WTC11 (cell line): ENCODE measurements around the gene LOXL1.

Source experiments
- MAX ChIP-seq: sonication (generic); formaldehyde crosslinking; IDR thresholded peaks from 2 replicates; pipeline ENCODE4 v1.8.0; 2022; ENCODE audit warnings: mild to moderate bottlenecking, missing genetic modification reagents
- USF1 ChIP-seq: sonication (generic); formaldehyde crosslinking; IDR thresholded peaks from 2 replicates; pipeline ENCODE4 v1.8.0; 2022; ENCODE audit warnings: mild to moderate bottlenecking, missing genetic modification reagents
- USF2 ChIP-seq: sonication (generic); formaldehyde crosslinking; IDR thresholded peaks from 2 replicates; pipeline ENCODE4 v1.8.1; 2023; ENCODE audit warnings: mild to moderate bottlenecking, missing genetic modification reagents, moderate library complexity

GRCh38 chr15:73955861-73956742, 29.8 kb downstream of the LOXL1 start:
- TF ChIP-seq MAX (CRISPR knock-in tag) = no peak
- TF ChIP-seq USF1 (CRISPR knock-in tag) = no peak
- TF ChIP-seq USF2 (CRISPR knock-in tag) = no peak
